SK-N-SH (cell line): Measurements from ENCODE around the gene FTL.
"Not testable (repeated sequence)": the region's sequence is repeated elsewhere in the genome, so short reads cannot be mapped to it uniquely, and the experiment has no call there.

Source experiments
- EP300 ChIP-seq, 2 experiments: IDR thresholded peaks; 2 replicates each; pipeline versions ENCODE4 v1.4.0 to v1.6.1; 2012; ENCODE audit warnings: borderline replicate concordance in 1 of 2, low read depth in 1 of 2, low read length in 1 of 2
- EZH2phosphoT487 ChIP-seq: fragments of 200-600 bp; sonication (generic); IDR thresholded peaks from 2 replicates; pipeline ENCODE4 v1.6.1; 2017; ENCODE audit warnings: low read depth, mixed run types, mild to moderate bottlenecking, antibody characterized with exemption, moderate library complexity, borderline replicate concordance
- MXI1 ChIP-seq: IDR thresholded peaks from 2 replicates; pipeline ENCODE4 v1.6.1; 2012; ENCODE audit warnings: mild to moderate bottlenecking, low read depth, low read length, improper control_type of control experiment
- RAD21 ChIP-seq: IDR thresholded peaks from 2 replicates; pipeline ENCODE4 v1.6.1; 2012; ENCODE audit warnings: mild to moderate bottlenecking, low read length
- SIN3A ChIP-seq: IDR thresholded peaks from 2 replicates; pipeline ENCODE4 v1.6.1; 2012; ENCODE audit warnings: low read depth, mild to moderate bottlenecking, low read length, moderate library complexity, borderline replicate concordance
- SMC3 ChIP-seq: IDR thresholded peaks from 2 replicates; pipeline ENCODE4 v1.6.1; 2012; ENCODE audit warnings: low read depth, low read length, improper control_type of control experiment
- TF ChIP-seq, protein P1 (sequence below): fragments of 200-600 bp; sonication (generic); IDR thresholded peaks from 2 replicates; pipeline ENCODE4 v1.6.1; 2017; ENCODE audit warnings: antibody characterized with exemption, mild to moderate bottlenecking, moderate library complexity

- not testable (repeated sequence) for TF ChIP-seq SMC3; EP300 (IDR thresholded peaks at IDR 0.05; ENCODE audit: borderline replicate concordance in 1 of 2, low read depth in 1 of 2, low read length in 1 of 2); EZH2phosphoT487; SIN3A; RAD21; MXI1
- TF ChIP-seq, protein P1, sequence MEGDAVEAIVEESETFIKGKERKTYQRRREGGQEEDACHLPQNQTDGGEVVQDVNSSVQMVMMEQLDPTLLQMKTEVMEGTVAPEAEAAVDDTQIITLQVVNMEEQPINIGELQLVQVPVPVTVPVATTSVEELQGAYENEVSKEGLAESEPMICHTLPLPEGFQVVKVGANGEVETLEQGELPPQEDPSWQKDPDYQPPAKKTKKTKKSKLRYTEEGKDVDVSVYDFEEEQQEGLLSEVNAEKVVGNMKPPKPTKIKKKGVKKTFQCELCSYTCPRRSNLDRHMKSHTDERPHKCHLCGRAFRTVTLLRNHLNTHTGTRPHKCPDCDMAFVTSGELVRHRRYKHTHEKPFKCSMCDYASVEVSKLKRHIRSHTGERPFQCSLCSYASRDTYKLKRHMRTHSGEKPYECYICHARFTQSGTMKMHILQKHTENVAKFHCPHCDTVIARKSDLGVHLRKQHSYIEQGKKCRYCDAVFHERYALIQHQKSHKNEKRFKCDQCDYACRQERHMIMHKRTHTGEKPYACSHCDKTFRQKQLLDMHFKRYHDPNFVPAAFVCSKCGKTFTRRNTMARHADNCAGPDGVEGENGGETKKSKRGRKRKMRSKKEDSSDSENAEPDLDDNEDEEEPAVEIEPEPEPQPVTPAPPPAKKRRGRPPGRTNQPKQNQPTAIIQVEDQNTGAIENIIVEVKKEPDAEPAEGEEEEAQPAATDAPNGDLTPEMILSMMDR: not testable (repeated sequence)
Measured at GRCh38 chr19:48919271-48919670, 45.8 kb upstream of the FTL start.
